Stimulated activated CD8-positive, alpha-beta memory T cell treated with anti-CD3 and anti-CD28 coated beads, Interleukin-2, amount 100 ng/mL, for 1 hour (primary cell): ENCODE results near the gene SNX20.

ENCODE experiments used
- DNase-seq, 2 donors: peaks; one replicate each; pipeline ENCODE4 v3.0.0-alpha.2; 2020; ENCODE audit warnings: low read depth in 2 of 2

SNX20 gene

DNA sequence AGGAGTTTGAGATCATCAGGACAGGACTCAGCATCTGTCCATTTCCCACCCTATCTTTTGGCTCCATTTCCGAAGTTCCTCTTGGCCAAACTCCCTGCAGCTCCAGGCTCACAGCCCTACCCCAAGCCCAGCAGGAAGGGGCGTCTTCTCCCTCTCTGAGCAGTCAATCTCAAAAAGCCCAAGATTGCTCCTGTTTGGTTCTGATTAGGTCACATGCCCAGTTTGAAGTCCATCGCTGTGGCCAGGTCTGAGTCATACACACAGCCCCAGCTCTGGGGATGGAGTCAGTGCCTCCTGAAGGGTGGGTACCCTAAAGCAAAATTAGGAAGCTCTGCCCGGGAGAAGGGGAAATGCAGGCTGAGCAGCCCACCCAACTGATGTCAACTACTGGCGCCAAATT lies 23.9 kb downstream of the SNX20 start:
- no peak for DNase-seq

DNA sequence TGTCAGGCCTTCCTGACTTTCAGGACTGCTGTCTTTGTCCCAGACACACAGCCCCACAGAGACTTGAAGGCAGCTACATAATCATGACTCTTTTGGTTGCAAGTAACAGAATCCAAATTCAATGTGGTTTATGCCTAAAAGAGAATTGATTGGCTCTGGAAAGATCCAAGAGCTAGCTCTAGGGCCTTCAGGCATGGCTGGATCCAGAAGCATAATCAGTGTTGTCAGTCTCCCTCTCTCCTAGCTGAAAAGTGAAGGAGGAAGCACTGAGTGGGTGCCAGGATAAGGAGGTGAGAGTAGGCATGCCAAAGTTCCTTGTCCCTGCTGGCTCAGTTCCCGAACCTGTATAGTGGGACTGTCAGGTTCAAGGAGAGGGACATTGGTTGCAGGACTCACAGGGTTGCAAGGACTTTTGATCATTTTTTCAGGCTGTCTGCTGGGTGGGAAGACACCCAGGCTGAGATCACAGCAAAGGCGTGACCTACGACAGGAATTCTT lies 25.5 kb downstream of the SNX20 start:
- DNase-seq = no peak

DNA sequence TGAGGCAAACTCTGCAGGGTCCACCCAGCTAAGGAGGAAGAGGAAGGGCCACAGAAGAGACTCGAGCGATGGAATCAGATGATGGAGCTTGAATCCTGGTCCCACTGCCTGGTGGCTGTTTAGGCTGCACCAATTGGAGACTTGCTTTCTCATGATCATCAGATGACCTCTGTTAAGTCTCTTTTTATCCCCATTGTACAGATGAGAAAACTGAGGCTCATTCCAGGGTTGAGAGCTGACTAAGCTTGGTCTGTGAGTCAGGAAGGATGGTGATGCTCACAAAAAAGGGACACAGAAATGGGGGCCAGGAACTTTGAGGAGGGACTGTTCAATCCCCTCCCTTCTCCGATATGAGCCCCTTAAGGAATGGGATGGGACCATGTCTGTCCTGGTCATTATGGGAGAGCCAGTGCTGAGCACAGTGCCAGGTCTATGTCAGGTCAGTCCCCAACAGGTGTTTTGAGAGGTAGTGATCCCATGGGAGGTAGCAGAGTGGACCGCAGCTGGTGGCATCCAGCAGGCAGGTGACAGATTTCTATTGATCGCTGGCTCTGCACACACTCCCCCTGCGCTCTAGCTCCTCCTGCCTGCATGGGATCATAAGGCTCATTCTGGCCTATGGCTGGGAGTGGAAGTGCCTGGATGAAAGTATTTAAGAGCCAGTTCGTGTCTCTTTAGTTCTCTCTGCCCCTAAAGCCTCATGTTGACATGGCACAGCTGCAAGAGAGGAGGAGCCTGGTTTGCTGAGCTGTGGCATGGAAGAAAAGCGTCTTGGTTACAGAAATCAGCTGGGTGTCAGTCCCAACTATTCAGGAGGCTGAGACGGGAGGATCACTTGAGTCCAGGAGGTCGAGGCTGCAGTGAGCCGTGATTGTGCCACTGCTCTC lies 27.2 kb downstream of the SNX20 start:
- no peak for DNase-seq

DNA sequence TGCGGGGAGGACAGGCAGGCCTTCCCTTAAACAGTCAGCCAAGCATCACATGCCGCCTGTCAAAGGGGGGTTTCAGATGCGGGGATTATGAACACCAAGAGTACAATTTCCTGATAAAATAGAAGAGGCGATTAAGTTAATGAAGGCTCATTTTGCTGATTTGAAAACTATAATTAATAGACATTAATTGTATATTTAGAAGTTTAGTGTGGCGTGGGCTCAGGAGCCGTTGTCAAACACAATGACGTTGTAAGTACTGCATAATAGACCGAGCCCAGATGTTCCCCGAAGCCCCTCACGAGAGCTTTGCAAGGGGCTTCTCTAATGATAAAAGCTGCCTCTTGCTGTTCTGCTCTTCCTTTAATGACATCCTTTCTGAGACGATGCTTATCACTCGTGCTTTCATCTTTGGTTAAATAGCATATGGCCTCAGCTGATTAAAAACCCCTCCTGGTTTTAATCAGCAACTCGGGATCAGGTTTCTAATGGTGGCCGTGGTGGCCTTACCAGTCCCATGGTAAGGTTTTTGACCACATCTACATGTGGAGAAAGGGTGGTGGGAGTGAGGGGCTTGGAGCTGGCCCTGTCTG lies 28.2 kb downstream of the SNX20 start:
- no peak for DNase-seq

DNA sequence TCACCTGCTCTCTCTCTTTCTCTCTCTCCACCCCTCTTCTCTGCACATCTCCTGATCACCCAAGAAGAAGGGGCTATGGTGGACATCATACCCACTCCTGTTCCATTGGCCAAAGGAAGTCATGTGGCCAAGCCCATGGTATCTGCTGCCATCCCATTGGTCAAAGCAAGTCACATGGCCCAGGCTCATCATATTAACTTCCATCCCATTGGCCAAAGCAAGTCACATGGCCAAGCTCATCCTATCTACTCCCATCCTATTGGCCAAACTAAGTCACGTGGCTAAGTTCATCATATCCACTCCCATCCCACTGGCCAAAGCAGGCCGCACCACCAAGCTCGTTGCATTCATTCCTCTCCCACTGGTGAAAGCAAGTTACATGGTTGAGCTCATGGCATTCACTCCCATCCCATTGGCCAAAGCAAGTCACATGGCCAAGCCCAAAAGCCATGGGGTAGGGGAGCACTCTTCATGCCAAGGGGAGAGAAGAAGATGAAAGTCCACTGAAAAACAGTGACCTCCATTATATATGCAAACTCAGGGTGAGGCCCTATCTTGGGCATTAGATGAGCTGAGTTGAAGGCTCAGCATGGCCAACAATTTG lies 29.2 kb downstream of the SNX20 start:
- no peak for DNase-seq

DNA sequence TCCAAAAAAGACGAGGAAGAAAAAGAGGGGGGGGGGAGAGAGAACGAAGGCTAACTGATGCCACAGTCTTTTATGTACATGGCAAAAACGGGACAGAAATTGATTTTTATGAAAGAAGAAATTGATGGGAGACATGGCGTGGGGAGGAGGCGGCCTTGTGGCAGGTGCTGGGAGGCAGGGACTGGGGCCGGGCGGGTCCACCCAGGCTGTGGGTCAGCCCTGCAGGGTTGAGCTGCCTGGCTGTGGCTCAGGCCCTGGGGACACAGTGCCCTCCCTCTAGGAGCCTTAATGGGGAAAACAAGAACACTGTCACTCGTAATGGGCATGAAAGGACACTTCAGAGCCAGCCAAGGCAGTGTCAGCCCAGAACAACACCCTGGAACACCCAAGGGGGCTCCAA lies 34.8 kb downstream of the SNX20 start:
- no peak for DNase-seq

DNA sequence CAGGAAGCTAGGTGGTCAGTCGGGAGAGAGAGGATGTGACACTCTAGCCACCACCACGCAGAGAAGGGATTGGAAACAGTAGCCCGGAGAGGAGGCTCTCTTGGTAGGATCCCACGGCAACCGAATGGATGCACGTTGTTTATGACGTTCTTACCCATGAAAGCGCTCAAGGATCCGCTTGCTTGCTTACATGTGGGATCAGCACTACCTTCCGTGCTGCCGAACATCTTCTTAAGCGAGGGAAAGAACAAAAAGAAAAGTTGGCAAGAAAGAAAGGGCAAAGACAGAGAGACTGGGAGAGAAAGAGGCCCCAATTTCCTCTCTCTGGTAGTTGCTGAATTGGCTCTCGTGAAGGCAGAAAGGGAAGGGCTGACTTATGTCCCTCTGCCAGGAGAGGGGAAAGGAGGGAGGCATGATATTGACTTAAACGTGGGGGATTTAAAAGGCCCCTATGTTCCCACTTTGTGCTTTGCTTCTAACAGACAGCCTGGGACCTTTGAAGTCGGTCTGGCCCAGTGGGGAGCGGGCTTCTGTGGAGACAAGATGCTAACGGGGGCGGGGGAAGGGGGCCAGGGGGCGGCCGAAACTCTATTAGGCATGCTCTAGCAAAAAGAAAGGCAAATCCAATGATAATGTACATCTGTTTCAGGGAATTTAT lies 35.4 kb downstream of the SNX20 start:
- DNase-seq = no peak

DNA sequence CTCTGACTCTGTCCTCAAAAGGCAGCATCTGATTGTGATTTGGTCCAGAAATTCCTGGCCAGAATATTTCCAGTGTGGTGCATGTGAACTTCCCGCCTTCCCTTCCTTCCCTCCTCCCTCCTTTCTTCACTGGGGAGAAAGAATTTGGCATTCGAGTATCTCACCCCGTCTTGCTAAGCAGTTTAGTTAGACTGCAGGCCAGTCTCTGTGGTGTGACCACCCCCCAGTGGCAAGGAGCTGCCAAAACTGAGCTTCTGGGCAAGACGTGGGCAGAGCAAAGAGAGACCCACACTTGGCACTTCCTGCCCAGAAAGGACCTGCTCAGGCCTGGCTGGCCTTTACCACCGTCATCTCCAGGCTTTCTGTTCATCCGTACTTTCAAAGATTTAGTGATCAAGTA lies 36.4 kb downstream of the SNX20 start:
- no peak for DNase-seq

DNA sequence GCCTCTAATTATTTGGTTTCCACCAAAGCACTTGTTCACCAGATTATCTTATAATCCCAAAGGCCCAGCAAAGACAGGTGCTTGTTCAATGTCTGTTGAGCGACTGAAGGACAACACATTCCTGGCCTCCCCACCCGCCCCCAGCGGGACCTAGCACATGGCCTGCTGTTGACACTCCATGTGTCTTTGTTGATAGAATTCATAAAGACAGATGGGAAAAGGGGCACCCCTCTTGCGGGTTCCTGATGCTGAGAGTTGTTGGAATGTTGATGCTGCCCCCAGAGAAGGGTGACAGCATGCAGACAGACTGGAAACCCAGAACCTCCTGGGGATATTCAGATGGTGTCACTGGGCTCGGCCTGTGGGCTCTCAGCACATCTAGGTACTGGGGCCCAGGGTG lies 36.9 kb downstream of the SNX20 start:
- no peak for DNase-seq

DNA sequence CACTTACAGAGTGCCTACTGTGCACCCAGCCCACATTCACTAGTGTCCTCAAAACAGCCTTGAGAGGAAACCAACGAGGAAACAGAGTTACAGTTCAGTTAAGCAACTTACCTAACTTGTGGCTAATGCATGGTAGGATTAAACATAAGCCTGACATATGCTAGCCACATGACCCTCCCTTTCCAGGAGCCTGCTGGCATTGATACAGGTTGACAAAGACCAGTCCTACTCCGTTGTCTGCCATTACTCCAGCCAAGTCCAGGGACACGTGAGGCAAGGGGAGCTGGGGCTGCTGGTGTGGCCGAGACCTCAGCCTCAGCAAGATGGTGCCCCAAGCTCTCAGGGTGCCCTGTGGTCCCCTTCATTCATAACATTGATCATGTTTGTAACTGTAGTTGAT lies 37.9 kb downstream of the SNX20 start:
- no peak for DNase-seq

DNA sequence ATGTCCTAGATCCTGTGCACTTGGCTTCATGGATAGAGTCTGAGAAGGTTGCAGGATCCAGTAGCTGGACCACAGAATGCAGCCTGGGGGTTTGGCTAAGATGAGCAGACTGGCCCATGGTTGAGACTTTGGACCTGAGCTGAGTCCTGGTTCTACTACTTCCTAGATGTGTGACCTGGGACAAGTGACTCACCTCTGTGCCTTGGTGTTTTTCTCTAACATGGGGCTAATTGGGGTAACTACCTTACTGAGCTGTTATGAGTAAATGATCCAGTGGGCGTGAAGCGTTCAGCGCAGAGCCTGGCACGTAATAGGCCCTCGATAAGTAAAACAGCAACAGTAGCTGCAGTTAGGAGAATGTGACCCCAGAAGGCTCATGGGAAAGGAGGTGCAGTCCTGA lies 38.8 kb downstream of the SNX20 start:
- no peak for DNase-seq

DNA sequence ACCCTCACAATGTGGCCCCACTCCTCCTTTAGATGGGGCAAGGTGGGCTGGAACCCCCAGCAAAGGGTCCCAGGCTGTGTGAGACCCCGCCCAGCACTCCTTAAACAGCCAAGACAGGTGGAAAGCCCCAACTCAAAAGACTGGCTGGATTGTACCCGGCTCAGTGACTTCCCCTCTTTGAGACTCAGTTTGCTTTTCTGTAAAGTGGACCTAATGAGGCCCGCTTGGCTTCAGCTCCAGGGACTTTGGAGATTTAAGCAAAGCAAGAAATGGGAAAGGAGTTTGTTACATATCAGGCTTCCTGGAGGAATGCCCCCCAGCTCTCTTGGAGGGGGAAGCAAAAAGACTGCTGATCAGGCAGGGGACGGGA lies 39.3 kb downstream of the SNX20 start:
- no peak for DNase-seq

DNA sequence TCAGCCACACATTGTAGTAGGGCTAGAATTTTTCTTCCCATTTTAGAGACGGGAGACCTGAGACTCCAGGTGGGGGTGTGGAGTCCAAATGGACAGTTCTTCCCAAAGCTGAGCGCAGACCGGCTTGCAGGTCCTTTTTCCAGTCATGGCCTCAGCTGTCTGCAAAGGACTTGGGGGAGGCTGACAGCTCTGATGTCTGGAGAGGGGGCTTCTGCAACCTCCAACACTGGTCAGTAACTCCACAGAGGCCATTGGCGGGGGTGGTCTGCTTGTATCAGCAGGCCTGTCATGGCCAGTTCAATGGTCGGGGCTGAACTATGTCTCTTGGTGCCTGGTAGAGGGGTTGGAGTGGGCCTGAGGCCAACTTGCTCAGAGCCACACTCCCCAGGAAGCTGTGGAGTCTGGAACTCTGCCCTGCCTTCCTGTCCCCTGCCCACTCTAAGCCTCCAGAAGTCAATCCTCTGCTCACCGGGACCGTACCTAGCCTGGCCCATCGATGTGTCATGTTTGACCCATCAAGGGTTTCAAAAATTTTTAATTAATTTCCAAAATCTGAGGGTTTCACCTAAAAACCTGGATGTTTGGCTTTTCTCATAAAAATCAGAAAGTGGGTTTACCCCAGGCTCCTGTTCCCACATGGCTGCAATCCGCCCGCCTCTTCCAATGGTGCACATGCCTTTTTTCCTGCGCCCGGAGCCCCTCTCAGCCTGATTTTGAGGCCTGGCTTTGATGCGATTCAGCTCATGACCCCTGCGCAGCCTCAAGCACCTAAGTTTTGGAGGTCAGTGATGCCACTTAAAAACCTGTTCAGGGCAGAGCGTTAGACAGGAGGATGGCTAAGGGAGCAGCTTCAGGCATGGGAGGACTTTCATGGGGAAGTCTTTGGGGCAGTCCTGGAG lies 39.9 kb downstream of the SNX20 start:
- DNase-seq = no peak

DNA sequence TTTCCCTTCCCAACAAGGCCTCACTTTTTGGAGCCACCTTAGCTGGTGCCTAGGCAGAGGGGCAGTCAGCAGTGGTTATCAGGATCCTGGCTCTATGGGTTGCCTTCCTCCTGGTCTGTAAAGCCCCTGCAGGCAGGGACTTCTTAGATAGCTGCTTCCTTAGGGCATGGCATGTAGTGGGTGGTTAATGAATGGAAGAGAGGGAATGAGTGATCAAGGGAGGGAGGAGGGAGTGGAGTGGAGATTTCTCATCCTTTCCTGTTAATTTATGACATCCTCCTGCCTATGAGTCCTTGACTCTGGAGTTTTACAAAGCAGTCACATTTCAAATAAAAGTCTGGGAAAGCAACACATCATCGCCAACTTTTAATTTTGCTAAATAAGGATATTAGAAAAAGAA lies 40.7 kb downstream of the SNX20 start:
- DNase-seq = no peak

DNA sequence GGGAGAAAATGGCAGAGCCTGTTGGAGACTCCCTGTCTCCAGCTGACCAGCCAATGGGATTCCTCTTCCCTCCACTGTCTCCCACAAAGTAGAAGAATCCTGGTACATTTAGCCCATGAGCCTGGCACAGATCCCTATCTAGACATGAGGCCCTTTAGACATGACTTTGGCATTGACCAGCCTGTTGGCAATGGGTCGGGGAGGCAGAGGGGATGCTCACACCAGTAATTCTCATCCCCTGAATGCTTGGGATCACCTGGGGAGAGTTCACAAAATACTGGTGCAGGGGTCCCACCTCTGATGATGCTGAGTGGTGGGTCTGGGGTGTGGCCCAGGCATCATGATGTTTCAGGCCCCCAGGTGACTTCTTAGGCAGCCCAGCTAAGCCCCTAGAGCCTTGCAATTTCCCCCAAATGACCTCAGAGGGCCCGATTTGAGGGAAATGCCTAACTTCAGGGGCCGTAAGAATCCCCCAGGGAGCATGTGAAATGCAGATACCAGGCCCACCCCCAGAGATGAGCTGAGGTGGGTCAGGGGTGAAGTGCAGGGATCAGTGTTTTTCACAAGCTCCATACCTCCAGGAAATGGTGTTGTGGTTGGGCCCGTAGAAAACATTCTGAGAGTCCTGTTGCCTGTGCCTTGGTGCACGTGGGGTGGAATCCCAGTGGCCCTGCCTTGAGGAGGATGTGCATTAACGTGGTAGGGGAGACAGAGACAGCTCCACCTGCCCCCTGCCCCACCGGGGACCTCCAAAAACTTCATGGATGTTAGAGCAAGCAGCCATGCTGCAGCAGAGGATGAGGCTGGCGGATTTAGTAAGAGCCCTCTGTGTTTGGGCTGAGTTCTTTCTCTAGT lies 42.1 kb downstream of the SNX20 start:
- DNase-seq = no peak

DNA sequence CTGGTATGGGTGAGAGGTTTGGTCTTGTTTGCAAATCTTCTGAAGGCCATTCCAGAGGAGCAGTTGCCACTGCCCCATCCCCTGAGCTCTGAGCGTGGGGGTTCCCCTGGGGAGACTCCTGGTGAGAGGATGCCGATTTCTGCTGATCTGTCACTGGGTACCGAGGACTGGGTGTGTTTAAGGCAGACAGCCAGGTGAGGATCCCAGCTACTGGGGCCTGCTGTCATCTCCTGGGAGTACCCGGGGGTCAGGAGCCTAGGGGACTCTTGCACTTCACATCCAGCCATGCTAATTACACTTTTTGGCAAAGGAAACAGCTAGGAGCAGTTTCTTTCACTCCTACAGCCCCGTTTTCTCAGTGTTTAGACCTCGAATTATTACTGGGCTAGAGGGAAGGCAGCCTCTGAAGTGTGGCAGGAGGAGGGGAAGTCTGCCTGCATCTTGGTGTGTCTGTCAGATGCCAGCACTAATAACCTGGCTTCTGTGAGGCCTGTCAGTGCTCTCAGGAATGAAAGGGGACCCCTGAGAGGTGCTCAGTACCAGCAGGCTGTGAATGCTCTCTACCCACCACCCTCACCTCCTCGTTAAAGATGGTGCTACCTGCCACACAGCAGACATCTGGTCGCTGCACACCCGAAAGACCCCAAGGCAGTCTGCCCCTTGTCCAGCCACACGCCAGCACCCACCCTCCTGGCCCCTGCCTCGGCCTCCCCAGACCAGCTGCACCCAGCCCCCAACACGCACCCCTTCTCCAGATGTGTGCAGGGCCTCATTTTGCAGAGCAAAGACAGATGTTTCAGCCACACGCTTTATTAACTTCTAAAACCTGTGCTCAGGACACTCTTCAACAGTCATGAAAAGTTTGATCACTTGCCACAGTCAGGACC lies 43.2 kb downstream of the SNX20 start:
- no peak for DNase-seq

DNA sequence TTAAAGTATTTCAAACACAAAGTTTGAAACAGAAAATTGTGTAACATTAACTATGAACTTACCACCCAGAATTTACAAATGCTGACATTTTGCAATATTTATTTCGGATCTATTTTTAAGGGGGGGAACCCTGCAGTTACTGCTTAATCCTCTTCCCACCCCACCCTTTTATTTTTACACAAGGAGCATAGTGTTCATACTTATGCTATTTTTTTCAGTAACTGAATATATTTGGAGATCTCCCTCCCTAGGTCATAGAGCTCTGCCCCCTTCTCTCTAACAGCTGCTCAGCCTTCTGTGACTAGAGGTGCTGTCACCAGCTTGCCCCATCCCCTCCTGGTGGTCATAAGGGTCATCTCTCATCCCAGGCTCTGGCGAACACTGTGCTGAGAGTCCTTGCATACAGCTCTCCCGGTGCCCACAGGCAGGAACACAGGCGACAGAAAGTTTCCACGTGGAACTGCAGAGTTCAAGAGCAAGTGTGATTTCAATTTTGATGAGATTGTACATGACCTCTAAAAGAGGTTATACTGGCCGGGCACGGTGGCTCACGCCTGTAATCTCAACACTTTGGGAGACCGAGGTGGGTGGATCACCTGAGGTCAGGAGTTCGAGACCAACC lies 44.2 kb downstream of the SNX20 start:
- DNase-seq = no peak

DNA sequence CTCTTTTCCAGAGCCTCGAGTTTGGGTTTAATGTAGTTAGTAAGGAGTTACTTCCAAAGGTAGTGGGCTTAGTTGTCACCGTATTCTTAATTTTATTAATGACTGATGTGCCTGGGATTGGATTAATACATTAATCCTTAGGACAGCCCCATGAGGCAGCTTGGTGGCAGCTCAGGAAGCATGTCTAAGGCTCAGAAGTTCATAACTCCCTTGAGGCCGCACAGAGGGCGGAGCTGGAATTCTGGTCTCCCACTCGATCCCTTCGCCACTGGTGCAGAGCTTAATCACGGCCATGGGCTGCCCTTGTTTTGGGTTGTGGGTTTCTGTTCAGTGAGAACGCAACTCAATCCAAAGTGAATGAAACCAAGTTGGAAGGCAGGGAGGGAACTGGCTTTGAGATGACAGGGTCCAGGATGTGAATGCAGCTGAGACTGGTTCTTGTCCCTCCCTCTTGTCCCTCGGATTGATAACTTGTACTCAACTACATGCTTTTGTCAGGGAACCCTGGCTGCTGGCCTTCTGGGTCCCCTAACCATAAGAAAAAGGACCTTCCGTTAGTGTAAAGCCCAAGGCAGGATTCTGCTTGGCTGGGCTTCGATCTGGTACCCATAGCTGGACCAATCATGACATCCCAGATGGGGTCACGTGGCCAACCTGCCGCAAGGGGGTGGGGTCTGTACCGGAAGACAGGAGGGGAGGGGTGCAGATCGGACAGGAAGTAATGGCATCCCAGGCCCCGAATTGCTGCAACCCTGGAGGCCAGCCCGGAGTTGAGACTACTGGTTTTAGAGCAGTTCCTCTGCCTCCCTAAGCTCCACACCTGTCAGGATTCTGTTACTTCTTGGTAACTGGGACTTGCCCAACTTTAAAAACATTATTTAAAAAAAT lies 45.4 kb downstream of the SNX20 start:
- DNase-seq = no peak
